Measurements from ENCODE around the gene DDIT3. TPM values are rescaled to one million over a fixed set of nuclear protein-coding genes. Genes with fewer than 3 reads are reported as not detected.
A peak's percentile ranks its signal among the peaks of the same experiment; 100 is the strongest.
"Not testable (repeated sequence)": the region's sequence is repeated elsewhere in the genome, so short reads cannot be mapped to it uniquely, and the experiment has no call there.

The DDIT3 gene
- total RNA-seq, 1 donor from 2014 or later = 6.2 TPM

DNA sequence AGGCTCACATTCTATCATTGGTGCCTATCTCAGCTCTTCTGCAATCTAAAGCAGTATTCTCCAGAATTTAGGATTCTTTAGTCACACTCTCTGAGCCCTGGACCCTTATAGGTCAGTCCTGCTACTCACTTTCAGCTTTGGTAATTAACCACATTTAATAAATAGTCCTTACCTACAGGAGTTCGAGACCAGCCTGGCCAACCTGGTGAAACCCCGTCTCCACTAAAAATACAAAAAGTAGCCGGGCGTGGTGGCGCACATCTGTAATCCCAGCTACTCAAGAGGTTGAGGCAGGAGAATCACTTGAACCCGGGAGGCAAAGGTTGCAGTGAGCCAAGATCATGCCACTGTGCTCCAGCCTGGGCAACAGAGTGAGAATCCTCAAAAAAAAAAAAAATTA lies 6.6 kb downstream of the DDIT3 start:
- not testable (repeated sequence) for DNase-seq (ENCODE audit: low read depth in 2 of 2)

DNA sequence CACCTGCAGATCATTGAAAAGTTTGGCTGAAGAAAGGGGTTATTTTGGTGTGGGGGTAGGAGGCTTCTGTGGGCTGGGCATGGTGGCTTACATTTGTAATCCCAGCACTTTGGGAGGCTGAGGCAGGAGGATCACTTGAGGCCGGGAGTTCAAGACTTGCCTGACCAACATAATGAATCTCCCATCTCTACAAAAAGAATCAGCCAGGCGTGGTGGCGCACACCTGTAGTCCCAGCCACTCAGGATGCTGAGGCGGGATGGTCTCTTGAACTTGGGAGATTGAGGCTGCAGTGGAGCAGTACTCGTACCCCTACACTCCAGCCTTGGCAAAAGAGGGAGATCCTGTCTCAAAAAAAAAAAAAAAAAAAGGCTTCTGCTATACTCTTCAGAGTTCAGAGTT lies 7.0 kb downstream of the DDIT3 start:
- DNase-seq (ENCODE audit: low read depth in 2 of 2) = no peak

DNA sequence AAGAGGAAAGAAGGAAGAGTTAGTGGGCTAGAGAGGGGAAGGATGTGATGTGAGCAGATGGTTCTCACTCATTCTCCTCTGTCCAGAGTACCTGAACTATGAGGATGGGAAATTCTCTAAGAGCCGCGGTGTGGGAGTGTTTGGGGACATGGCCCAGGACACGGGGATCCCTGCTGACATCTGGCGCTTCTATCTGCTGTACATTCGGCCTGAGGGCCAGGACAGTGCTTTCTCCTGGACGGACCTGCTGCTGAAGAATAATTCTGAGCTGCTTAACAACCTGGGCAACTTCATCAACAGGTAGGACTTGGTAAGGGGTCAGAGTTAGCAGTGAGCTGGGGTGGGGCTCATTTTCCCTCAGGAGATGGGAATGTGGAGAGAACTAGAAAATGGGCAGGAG lies 7.6 kb downstream of the DDIT3 start:
- DNase-seq (ENCODE audit: low read depth in 2 of 2) = no peak

- no peak for DNase-seq (ENCODE audit: low read depth in 2 of 2)
Observed at GRCh38 chr12:57511588-57512325, 8.6 kb downstream of the DDIT3 start.

GRCh38 chr12:57511161-57511560 lies 9.2 kb downstream of the DDIT3 start:
- no peak for DNase-seq (ENCODE audit: low read depth in 2 of 2)

DNA sequence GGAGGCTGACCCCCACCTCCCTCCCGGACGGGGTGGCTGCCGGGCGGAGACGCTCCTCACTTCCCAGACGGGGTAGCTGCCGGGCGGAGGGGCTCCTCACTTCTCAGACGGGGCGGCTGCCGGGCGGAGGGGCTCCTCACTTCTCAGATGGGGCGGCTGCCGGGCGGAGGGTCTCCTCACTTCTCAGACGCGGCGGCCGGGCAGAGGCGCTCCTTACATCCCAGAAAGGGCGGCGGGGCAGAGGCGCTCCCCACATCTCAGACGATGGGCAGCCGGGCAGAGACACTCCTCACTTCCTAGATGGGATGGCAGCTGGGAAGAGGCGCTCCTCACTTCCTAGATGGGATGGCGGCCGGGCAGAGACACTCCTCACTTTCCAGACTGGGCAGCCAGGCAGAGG lies 12.5 kb downstream of the DDIT3 start:
- DNase-seq (ENCODE audit: low read depth in 2 of 2) = not testable (repeated sequence)

DNA sequence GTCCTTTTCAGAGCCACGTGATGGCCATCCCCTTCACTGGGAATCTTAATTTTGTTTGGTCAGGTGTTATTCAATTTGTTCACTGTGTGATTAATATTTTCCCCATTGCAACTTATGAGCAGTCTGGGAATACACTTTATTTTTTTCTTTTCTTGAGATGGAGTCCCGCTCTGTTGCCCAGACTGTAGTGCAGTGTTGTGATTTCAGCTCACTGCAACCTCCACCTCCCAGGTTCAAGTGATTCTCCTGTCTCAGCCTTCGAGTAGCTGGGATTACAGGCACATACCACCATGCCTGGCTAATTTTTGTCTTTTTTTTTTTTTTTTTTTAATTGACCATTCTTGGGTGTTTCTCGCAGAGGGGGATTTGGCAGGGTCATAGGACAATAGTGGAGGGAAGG lies 13.8 kb downstream of the DDIT3 start:
- DNase-seq (ENCODE audit: low read depth in 2 of 2) = not testable (repeated sequence)

- not testable (repeated sequence) for DNase-seq (ENCODE audit: low read depth in 2 of 2)
Observed at GRCh38 chr12:57502311-57502969, 17.9 kb downstream of the DDIT3 start.

GRCh38 chr12:57500213-57500612 lies 20.1 kb downstream of the DDIT3 start:
- no peak for DNase-seq (ENCODE audit: low read depth in 2 of 2)

DNA sequence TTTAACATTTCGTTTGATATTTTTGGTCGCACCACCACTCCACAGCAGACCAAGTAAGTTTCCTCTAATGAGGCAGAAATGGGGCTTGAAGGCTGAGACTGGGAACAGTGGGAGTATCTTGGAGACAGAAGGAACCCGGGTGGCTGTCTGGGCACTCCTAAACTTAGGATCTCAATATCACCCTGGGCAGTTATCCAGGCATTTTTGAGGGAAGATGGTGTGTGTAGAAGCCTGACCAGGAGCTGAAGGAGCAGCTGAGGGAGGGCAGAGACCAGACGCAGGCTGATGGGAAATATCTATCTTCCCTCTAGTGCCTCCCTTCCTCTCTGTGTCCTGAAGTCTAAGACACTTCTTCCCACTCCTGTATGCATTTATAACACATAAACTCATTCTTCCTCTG lies 21.7 kb downstream of the DDIT3 start:
- no peak for DNase-seq (ENCODE audit: low read depth in 2 of 2)

DNA sequence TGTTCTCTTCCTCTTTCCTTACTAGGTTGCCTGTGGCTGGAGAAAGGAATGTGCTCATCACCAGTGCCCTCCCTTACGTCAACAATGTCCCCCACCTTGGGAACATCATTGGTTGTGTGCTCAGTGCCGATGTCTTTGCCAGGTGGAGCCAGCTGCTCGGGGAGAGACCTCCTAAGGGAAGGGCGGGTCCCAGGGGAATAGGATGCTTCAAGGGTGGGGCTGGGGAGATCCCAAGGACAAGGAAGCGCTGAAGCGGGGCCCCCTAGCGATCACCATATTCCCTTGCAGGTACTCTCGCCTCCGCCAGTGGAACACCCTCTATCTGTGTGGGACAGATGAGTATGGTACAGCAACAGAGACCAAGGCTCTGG lies 22.2 kb downstream of the DDIT3 start:
- no peak for DNase-seq (ENCODE audit: low read depth in 2 of 2)

- no peak for DNase-seq (ENCODE audit: low read depth in 2 of 2)
Observed at GRCh38 chr12:57497223-57498131, 22.8 kb downstream of the DDIT3 start.

DNA sequence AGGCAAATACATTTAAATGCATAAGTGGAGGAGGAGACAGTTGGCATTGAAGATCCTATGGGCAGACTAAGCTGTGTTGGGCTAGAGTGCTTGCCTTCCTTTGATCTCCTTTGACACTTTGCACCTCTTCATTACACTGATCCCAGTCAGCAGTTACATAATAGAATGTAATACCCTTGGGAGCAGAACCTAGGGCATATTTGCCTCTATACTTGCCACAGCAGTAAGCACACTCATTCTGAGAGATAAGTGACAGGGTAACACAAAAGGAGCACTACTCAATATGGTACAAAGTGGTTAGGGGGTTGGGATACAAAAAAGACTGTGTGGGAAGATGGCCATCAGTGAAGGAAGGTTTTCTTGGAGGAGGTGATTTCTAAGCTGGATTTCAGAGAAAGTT lies 23.5 kb downstream of the DDIT3 start:
- no peak for DNase-seq (ENCODE audit: low read depth in 2 of 2)

GRCh38 chr12:57495051-57495701 lies 25.1 kb downstream of the DDIT3 start:
- not testable (repeated sequence) for DNase-seq (ENCODE audit: low read depth in 2 of 2)

DNA sequence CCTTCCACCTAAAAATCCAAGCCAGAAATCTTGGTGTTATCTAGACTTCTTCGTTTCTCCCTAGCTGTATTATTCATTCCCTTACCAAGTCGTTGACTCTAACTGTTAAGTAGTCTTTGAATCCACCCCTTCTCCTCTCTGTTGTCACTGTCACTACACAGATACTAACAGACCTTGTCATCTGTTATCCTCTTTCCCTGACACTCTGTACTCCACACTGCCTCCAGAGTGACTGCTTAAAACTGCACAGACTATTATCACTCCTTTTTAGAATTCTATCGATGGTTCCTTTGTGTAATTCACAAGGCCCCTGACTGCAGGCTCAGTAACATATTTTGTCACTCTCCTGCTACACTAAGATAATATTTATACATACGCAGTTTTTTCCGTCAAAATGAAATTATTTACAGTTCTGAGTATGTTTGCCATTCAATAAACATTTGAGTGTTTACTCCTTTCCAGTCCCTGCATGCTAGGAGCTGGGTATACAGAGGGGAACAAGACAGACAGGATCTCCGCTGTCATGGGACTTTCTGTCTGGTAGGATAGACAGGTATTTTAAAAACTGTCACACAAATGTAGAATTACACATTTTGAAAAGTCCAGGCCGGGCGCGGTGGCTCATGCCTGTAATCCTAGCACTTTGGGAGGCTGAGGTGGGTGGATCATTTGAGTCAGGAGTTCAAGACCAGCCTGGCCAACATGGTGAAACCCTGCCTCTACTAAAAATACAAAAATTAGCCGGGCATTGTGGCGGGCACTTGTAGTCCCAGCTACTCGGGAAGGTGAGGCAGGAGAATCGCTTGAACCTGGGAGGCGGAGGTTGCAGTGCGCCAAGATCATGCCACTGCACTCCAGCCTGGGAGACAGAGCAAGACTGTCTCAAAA lies 28.7 kb downstream of the DDIT3 start:
- DNase-seq (ENCODE audit: low read depth in 2 of 2) = no peak

DNA sequence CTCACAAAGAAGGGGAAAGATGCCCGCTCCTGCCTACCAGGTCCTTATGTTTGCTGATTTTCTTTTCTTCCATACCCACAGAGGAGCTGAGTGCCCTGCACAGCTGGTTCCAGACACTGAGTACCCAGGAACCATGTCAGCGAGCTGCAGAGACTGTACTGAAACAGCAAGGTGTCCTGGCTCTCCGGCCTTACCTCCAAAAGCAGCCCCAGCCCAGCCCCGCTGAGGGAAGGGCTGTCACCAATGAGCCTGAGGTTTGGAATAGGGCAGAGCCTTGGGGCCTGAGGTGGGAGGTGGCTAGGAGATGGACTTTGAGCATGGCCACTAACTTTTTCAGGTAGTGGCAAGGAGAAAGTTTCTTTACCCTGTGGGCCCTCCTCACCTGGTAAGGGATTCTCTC lies 30.2 kb downstream of the DDIT3 start:
- no peak for DNase-seq (ENCODE audit: low read depth in 2 of 2)

GRCh38 chr12:57489157-57489641 lies 31.1 kb downstream of the DDIT3 start:
- no peak for DNase-seq (ENCODE audit: low read depth in 2 of 2)

DNA sequence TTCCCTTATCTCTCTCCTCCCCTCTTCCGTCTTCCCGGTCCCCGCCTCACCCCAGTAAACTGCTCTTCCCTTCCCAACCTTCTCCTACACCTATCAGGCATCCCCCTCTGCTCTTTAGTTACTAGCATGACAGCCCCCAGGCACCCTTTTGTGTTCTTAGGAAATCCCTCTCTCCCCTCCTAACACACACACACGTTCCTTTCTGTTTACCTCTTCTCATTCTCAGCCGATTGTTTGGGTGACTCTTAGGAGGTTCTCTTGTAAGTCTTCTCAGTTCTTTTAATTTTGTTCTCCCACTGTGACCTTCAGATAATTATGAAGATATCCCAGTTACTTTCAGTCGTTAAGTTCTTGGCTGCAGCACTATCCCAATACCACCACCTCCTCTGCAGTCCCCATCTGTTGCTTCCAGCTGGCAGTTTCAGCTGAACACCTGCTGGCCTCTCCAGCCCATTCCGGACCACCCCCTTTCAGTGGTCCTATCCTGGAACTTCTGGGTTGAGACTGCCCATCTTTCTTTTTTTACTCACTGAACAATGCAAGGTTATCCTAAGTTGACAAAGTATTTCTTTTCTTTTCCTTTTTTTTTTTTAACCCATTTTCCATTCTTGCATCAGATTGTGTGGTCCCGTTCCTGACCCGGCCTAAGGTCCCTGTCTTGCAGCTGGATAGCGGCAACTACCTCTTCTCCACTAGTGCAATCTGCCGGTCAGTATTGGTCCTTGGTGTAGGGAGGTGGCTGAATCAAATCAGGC lies 31.7 kb downstream of the DDIT3 start:
- peak in 1 of 2 donors; percentile 29 for DNase-seq (ENCODE audit: low read depth in 2 of 2)

DNA sequence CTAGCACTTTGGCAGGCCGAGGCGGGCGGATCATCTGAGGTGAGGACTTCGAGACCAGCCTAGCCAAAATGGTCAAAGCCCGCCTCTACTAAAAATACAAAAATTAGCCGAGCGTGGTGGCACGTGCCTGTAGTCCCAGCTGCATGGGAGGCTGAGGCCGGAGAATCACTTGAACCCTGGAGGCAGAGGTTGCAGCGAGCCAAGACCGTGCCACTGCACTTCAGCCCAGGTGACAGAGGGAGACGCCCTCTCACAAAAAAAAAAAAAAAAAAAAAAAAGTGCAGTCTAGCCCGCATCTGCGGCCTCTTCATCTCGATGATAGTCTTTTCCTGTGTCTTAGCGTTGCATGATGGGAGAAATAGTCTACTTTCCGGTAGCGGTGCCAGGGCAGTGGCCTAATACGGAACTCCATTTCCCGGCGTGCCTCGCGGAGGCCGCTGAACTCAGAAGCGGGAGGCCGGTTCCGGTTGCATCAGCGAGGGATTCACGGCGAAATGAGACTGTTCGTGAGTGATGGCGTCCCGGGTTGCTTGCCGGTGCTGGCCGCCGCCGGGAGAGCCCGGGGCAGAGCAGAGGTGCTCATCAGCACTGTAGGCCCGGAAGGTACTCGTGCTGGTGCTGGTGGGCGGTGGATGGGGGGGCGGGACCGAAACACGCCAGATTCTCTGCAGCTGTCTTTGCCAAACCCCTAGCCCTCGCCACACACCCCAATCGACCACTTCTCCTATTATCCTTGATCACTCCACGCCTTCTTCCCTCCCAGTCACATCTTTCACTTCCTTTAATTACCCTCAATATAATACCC lies 32.5 kb downstream of the DDIT3 start, which contains the start of gene MARS1:
MARS1 (plus strand) TSS at position 472 of the 805 bp plus-strand sequence; CDS start at position 495, 23 bp downstream.
- peak; percentile 88 to 94 for DNase-seq (ENCODE audit: low read depth in 2 of 2)
